Transverse colon (tissue), 4 donors: ENCODE results near the gene KRTAP10-6. TPM values are rescaled to one million over a fixed set of nuclear protein-coding genes. Genes with fewer than 3 reads are reported as not detected.

Experiments
- DNase-seq: peaks from one replicate; pipeline ENCODE4 v3.0.0-alpha.2; 2019
- H3K27ac ChIP-seq, 4 donors: fragments of 200-600 bp; sonication (generic); 2 replicates each; pipeline ENCODE4 v1.5.1; 2016 to 2018; ENCODE audit warnings: inconsistent platforms in 4 of 4
- H3K27me3 ChIP-seq: fragments of 200-600 bp; sonication (generic); 2 replicates; pipeline ENCODE4 v1.5.1; 2017; ENCODE audit warnings: inconsistent platforms
- H3K36me3 ChIP-seq, 4 donors: fragments of 200-600 bp; sonication (generic); 2 replicates each; pipeline ENCODE4 v1.5.1; 2017 to 2019; ENCODE audit warnings: inconsistent platforms in 4 of 4
- H3K4me1 ChIP-seq, 4 donors: fragments of 200-600 bp; sonication (generic); 2 replicates each; pipeline ENCODE4 v1.5.1; 2017 to 2020; ENCODE audit warnings: inconsistent platforms in 4 of 4
- H3K4me3 ChIP-seq, 4 donors: fragments of 200-600 bp; sonication (generic); 1 replicate in 1 of 4; 2 replicates in 3 of 4; pipeline versions ENCODE4 v1.5.1 to v1.6.1; 2017 to 2019; ENCODE audit warnings: inconsistent platforms in 4 of 4
- H3K9me3 ChIP-seq, 2 donors: fragments of 200-600 bp; sonication (generic); 2 replicates each; pipeline ENCODE4 v1.5.1; 2017 to 2019; ENCODE audit warnings: inconsistent platforms in 2 of 2
- CTCF ChIP-seq, 5 experiments: fragments of 200-600 bp in 3 of 5; fragments of 450-650 bp in 2 of 5; sonication (generic) in 3 of 5; IDR thresholded peaks; 1 replicate in 2 of 5; 2 replicates in 3 of 5; pipeline ENCODE4 v1.5.1; 2016 to 2017; ENCODE audit warnings: antibody characterized with exemption in 5 of 5, inconsistent platforms in 3 of 5, mild to moderate bottlenecking in 2 of 5, moderate library complexity in 1 of 5
- EP300 ChIP-seq: sonication (generic); formaldehyde crosslinking; IDR thresholded peaks from one replicate; pipeline ENCODE4 v1.6.1; 2017; ENCODE audit warnings: antibody characterized with exemption, low read depth
- POLR2A ChIP-seq: fragments of 450-650 bp; IDR thresholded peaks from one replicate; pipeline ENCODE4 v1.6.1; 2016; ENCODE audit warnings: antibody characterized with exemption, mild to moderate bottlenecking, moderate library complexity
- POLR2AphosphoS5 ChIP-seq, 3 donors: sonication (generic); formaldehyde crosslinking; IDR thresholded peaks; one replicate each; pipeline ENCODE4 v1.6.1; 2016; ENCODE audit warnings: antibody characterized with exemption in 3 of 3
- WGBS, 2 donors: methylation state at CpG; one replicate each; pipeline ENCODE4 v1.1.5; 2018; ENCODE audit warnings: low coverage in 1 of 2; 5-methylcytosine and 5-hydroxymethylcytosine counted together
- in situ Hi-C, 4 donors: fragments of 200-750 bp; cut with MboI; loops; one replicate each; pipeline versions ENCODE4 v1.15.0 to v1.15.1; 2017; ENCODE audit warnings: low sequenced_read_pairs in 3 of 4, low pct_ligation_motif_present in 1 of 4, low pct_unique_long_range_greater_than_20kb in 1 of 4
- intact Hi-C: fragments of 100-400 bp; cut with DNase I; formaldehyde crosslinking; loops from one replicate; pipeline ENCODE4 v1.15.1; 2023; ENCODE audit warnings: low total_unique reads
- total RNA-seq, 4 donors: library from RNA; depleted of rRNA; stranded (reverse); fragments of >200 nt; gene quantifications; one replicate each; pipeline ENCODE4 v1.1.0, GENCODE V29; 2016

KRTAP10-6 gene
- total RNA-seq, 4 donors from 2014 or later, result not detected

GRCh38 chr21:44542716-44543115 is 49.6 kb downstream of the KRTAP10-6 start:
- Histone ChIP-seq H3K4me1 (no peaks in the 10 kb centered on the region), H3K27ac (no peak overlapping the region), H3K36me3 (no peaks in the 10 kb centered on the region), H3K27me3 (peaks cover 13% of the 10 kb centered on the region), H3K4me3 (no peak overlapping the region), H3K9me3 (peaks cover 0 to 4% of the 10 kb centered on the region in 2 donors)
- in situ Hi-C loops (no loop called here), intact Hi-C loops (no loop called here)
- no peak for TF ChIP-seq EP300
- no peak for TF ChIP-seq POLR2A
- no peak for TF ChIP-seq POLR2AphosphoS5 (IDR thresholded peaks at IDR 0.05)
- no peak for TF ChIP-seq CTCF (IDR thresholded peaks at IDR 0.05)
- WGBS, 2 donors, result 76 to 82% methylated on average over 1 of the region's 1 CpG
- DNase-seq, result no peak

Other genes starting within 250 kb of the KRTAP10-6 start
- gene TRPM2, start 238.9 kb downstream of the KRTAP10-6 start, total RNA-seq, result 1 to 10 TPM in 3 of 4 donors, not detected in 1; 2.3 to 2.9 (median 2.6) TPM
- gene LRRC3, start 137.0 kb downstream of the KRTAP10-6 start, total RNA-seq, result 1 to 10 TPM; 4.4 to 6.7 (median 5.1) TPM
- gene KRTAP10-1, start 52.3 kb downstream of the KRTAP10-6 start, total RNA-seq, result not detected
- not detected for gene KRTAP10-2, start 41.0 kb downstream of the KRTAP10-6 start, total RNA-seq
- not detected for gene KRTAP10-3, start 33.7 kb downstream of the KRTAP10-6 start, total RNA-seq
- not detected for gene KRTAP10-4, start 18.8 kb downstream of the KRTAP10-6 start, total RNA-seq
- gene KRTAP10-5, start 11.9 kb downstream of the KRTAP10-6 start, total RNA-seq, result not detected
- not detected for gene KRTAP10-7, start 8.1 kb upstream of the KRTAP10-6 start, total RNA-seq
- gene KRTAP10-8, start 19.6 kb upstream of the KRTAP10-6 start, total RNA-seq, result not detected
- not detected for gene KRTAP10-9, start 34.6 kb upstream of the KRTAP10-6 start, total RNA-seq
- gene KRTAP10-10, start 44.9 kb upstream of the KRTAP10-6 start, total RNA-seq, result not detected
- not detected for gene KRTAP10-11, start 53.9 kb upstream of the KRTAP10-6 start, total RNA-seq
- gene KRTAP12-4, start 62.2 kb upstream of the KRTAP10-6 start, total RNA-seq, result not detected
- gene KRTAP12-3, start 65.4 kb upstream of the KRTAP10-6 start, total RNA-seq, result not detected
- not detected for gene KRTAP12-2, start 74.4 kb upstream of the KRTAP10-6 start, total RNA-seq
- gene KRTAP12-1, start 89.7 kb upstream of the KRTAP10-6 start, total RNA-seq, result not detected
- gene KRTAP10-12, start 104.7 kb upstream of the KRTAP10-6 start, total RNA-seq, result not detected
- not detected for gene TSPEAR, start 119.1 kb upstream of the KRTAP10-6 start, total RNA-seq
- gene UBE2G2, start 209.3 kb upstream of the KRTAP10-6 start, total RNA-seq, result 10 to 100 TPM; 40.8 to 78.0 (median 60.5) TPM
- gene SUMO3, start 225.6 kb upstream of the KRTAP10-6 start, total RNA-seq, result 10 to 100 TPM; 18.3 to 56.7 (median 38.1) TPM